ENCODE measurements around the gene MPZL1. TPM values are rescaled to one million over a fixed set of nuclear protein-coding genes. Genes with fewer than 3 reads are reported as not detected.
"Not testable (repeated sequence)": the region's sequence is repeated elsewhere in the genome, so short reads cannot be mapped to it uniquely, and the experiment has no call there.

MPZL1 gene
- total and polyA plus RNA-seq, 8 donors = 6.3 to 46.6 (median 19.2) TPM

DNA sequence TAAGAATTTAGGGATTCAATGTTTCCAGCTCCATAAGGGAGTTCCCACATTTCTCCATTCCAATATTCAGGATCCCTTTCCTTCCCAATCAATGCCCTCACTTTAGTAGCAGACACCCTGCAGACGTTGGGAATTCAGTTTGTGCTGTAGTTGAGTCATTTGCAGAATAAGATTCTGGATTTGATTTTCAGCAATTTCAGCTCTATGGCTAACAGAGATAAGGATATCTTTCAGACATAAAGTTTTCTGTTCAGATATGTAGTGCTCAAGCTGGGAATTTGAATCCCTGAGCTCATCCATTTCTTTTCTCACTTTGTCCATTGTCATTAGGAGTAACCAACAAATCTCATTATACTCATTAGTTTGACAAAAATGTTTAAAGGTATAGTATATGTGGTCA is 13.1 kb downstream of the MPZL1 start:
- no peak overlapping the region for H3K4me3 ChIP-seq
- intact Hi-C loops (cut with DNase I) = no loop called here
- TF ChIP-seq, protein P1, sequence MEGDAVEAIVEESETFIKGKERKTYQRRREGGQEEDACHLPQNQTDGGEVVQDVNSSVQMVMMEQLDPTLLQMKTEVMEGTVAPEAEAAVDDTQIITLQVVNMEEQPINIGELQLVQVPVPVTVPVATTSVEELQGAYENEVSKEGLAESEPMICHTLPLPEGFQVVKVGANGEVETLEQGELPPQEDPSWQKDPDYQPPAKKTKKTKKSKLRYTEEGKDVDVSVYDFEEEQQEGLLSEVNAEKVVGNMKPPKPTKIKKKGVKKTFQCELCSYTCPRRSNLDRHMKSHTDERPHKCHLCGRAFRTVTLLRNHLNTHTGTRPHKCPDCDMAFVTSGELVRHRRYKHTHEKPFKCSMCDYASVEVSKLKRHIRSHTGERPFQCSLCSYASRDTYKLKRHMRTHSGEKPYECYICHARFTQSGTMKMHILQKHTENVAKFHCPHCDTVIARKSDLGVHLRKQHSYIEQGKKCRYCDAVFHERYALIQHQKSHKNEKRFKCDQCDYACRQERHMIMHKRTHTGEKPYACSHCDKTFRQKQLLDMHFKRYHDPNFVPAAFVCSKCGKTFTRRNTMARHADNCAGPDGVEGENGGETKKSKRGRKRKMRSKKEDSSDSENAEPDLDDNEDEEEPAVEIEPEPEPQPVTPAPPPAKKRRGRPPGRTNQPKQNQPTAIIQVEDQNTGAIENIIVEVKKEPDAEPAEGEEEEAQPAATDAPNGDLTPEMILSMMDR (IDR thresholded peaks at IDR 0.05) = no peak
- H3K27ac ChIP-seq = no peak overlapping the region
- peaks cover 0 to 5% (median 0%) of the 10 kb centered on the region in 3 donors for H3K4me1 ChIP-seq
- WGBS, 2 donors = 91 to 93% methylated on average over 1 of the region's 1 CpG
- FAIRE-seq = no peak
- no peak for DNase-seq
- H3K27me3 ChIP-seq = no peaks in the 10 kb centered on the region
- ATAC-seq = no peak
- H3K36me3 ChIP-seq = no peaks in the 10 kb centered on the region
- H3K9me3 ChIP-seq = no peaks in the 10 kb centered on the region

DNA sequence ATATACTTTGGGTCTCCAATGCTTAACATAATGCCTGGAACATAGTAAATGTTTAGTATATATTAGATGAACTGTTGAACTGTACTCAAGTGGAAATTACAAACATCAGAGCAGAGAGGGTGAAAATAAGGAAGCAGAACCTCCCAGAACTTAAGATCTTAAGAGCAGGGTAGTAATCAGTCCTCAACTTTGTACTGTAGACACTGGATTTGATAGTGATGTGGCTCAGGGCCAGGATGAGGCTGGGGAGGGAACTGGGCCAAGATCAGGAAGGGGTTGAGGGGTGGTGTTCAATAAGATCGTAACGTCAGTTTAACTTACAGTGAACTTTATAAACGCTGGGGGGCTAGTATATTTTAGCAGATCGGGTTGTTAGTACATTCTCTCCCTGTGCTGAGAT is 15.4 kb downstream of the MPZL1 start:
- Histone ChIP-seq H3K36me3 (no peaks in the 10 kb centered on the region), H3K27ac (no peak overlapping the region), H3K4me3 (no peak overlapping the region), H3K27me3 (no peaks in the 10 kb centered on the region), H3K4me1 (peaks cover 0 to 5% (median 0%) of the 10 kb centered on the region in 3 donors), H3K9me3 (no peaks in the 10 kb centered on the region)
- ATAC-seq = peak in 1 of 4 donors; percentile 25
- no peak for FAIRE-seq
- TF ChIP-seq, protein P1 (IDR thresholded peaks at IDR 0.05) = no peak
- DNase-seq = no peak
- 87 to 92% methylated on average over 4 of the region's 4 CpGs for WGBS, 2 donors
- intact Hi-C loops (cut with DNase I) = no loop called here

DNA sequence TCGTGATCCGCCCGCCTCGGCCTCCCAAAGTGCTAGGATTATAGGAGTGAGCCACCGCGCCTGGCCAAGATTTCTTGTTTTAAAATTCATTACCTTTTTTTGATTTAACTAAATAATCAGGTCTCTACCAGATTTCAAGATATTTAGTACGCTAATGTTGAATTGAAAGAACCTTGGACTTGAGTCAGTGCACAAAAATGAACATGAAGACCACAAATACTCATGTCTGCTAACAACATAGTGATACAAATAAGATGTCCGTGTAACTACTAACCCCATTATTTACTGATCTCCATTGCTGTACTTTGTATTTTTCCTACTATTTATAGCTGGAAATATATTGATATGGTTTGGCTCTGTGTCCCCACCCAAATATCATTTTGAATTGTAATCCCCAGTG is 16.4 kb downstream of the MPZL1 start:
- no peak for DNase-seq
- 97 to 98% methylated on average over 8 of the region's 8 CpGs for WGBS, 2 donors
- no peak for ATAC-seq
- Histone ChIP-seq H3K27ac (no peak overlapping the region), H3K9me3 (no peaks in the 10 kb centered on the region), H3K4me3 (no peak overlapping the region), H3K36me3 (no peaks in the 10 kb centered on the region), H3K4me1 (peaks cover 0 to 5% (median 0%) of the 10 kb centered on the region in 3 donors), H3K27me3 (no peaks in the 10 kb centered on the region)
- no peak for FAIRE-seq
- intact Hi-C loops (cut with DNase I) = no loop called here
- TF ChIP-seq, protein P1 (IDR thresholded peaks at IDR 0.05) = no peak

DNA sequence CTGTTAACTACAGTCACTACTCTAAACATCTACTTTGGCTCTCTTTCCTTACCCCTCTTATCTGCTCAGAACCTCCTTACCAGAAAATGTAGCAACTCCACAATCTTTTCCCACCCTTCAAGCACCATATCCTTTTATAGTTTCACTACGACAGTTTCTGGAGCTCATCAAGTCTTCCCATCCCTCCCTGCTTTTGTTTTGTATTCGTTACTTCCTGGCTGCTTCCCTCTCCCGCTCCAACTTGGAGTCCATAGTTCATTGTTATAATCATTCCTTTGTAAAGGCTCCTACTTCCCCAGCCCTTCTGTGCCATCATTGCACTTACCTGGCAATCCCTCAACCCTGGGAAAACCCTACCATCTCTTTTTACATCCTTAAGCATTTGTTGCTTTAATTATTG is 18.0 kb downstream of the MPZL1 start:
- 68 to 73% methylated on average over 3 of the region's 3 CpGs for WGBS, 2 donors
- Histone ChIP-seq H3K4me1 (peaks cover 0 to 5% (median 0%) of the 10 kb centered on the region in 3 donors), H3K27me3 (no peaks in the 10 kb centered on the region), H3K4me3 (no peak overlapping the region), H3K27ac (no peak overlapping the region), H3K9me3 (no peaks in the 10 kb centered on the region), H3K36me3 (no peaks in the 10 kb centered on the region)
- TF ChIP-seq, protein P1 (IDR thresholded peaks at IDR 0.05) = no peak
- FAIRE-seq (no peak), DNase-seq (no peak), ATAC-seq (no peak)
- intact Hi-C loops (cut with DNase I) = no loop called here

DNA sequence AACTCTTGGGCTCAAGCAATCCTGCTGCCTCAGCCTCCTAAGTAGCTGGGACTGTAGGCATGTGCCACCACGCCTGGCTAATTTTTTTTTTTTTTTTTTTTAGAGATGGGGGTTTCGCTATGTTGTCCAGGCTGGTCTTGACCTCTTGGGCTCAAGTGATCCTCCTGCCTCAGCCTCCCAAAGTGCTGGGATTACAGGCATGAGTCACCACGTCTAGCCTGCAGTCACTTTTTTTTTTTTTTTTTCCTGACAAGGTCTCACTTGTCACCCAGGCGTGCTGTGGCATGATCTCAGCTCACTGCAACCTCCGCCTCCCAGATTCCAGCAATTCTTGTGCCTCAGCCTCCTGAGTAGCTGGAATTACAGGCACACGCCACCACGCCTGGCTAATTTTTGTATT is 19.3 kb downstream of the MPZL1 start:
- intact Hi-C loops (cut with DNase I) = not testable (repeated sequence)

DNA sequence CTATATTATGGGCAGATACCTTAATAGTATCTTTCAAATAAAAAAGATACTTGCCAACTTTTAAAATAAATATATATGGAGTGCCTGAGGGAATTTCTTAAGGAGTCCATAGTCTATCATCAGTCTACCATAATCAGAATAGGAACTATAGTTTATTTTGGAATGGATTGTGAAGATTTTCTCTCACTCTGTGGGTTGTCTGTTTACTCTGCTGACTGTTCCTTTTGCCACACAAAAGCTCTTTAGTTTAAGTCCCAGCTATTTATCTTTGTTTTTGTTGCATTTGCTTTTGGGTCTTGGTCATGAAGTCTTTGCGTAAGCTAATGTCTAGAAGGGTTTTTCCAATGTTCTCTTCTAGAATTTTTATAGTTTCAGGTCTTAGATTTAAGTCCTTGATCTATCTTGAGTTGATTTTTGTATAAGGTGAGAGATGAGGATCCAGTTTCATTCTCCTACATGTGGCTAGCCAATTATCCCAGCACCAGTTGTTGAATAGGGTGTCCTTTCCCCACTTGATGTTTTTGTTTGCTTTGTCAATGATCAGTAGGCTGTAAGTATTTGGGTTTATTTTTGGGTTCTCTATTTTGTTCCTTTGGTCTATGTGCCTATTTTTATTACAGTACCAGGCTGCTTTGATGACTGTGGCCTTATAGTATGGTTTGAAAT is 20.7 kb downstream of the MPZL1 start:
- H3K9me3 ChIP-seq; DNase-seq; H3K4me3 ChIP-seq; H3K4me1 ChIP-seq; ATAC-seq; H3K27ac ChIP-seq; FAIRE-seq; intact Hi-C loops (cut with DNase I); H3K36me3 ChIP-seq; H3K27me3 ChIP-seq: not testable (repeated sequence)
- 98% methylated on average over 1 of the region's 1 CpG for WGBS, 2 donors

More for the DNA sequence above, 19.3 kb downstream of the MPZL1 start:
- not testable (repeated sequence) for H3K9me3 ChIP-seq, H3K4me1 ChIP-seq, H3K27ac ChIP-seq, H3K36me3 ChIP-seq, DNase-seq, ATAC-seq, H3K4me3 ChIP-seq, FAIRE-seq, H3K27me3 ChIP-seq
- WGBS, 2 donors = 98% methylated on average over 7 of the region's 7 CpGs

Data from pancreas (tissue), 10 donors.